GM19193 (cell line): ENCODE data around the gene MTIF3.

Source experiments
- POLR2A ChIP-seq: IDR thresholded peaks from 4 replicates; pipeline ENCODE4 v1.6.1; 2011; ENCODE audit not compliant: insufficient read depth, insufficient read length; ENCODE audit errors: extremely low read depth

Gene MTIF3

DNA sequence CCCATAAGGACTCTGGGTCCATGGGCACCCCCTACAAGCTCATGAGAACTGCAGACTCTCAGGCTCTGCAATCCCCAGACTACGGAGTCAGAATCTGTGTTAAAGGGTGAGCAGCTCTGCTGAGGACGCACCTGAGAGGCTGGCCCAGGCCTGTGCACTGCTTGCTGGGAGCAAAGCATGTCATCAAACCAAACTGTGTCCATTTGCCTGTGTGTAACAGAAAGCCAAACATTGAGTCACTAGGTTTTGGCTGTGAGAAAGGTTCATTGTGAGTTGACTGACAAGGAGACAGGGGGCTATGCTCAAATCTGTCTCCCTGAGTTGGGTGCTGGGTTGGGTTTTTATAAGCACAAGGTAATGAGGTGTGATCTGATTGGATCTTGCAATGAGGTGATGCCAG, 22.1 kb upstream of the MTIF3 start:
- TF ChIP-seq POLR2A: no peak

DNA sequence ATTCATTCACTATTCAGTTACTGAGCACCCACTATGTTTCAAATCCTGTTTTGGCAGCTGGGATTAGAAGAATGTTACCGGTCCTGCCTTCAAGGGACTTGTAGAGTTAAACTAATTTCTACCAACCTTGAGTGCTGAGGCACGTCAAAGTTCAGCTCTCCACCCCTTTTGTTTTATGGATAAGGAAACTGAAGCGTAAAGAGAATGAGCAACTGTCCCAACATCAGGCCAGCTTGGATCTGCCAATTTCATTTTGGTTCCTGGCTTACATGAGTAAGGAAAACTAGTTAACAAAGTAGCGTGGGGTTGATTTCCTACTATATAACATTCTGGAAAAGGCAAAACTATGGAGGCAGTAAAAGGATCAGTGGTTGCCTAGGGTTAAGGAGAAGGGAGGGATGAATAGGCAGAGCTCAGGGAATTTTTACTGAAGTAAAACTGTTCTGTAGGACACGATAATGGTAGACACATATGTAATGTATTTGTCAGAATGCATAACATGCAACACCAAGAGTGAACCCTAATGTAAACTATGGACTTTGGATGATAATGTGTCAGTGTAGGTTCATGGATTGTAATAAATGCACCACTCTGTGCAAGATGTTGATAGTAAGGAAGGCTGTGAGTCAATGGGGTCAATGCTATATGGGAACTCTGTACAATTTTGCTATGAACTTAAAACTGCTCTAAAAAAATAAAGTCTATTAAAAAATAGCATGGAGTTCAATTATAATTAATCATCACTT, 19.9 kb upstream of the MTIF3 start:
- TF ChIP-seq POLR2A: no peak

DNA sequence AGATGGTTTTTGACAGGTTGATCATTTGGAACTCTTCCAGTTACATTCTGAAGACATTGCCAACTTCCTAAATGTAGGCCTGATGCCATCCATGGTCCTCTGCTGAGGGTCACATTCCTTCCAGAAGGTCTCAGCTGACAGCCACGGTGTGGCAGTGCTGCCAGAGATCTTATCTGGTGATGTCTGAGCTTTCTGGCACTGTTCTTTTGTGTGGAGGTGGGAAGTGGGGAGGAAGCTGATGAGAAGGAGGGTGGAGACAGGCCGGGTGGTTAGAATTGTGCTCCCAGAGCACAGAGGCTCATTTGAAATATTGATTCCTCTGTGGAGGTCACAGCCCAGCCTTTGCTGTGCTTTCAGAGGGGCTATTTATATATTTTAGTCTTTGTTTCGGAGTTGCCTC, 16.1 kb upstream of the MTIF3 start:
- TF ChIP-seq POLR2A: no peak

DNA sequence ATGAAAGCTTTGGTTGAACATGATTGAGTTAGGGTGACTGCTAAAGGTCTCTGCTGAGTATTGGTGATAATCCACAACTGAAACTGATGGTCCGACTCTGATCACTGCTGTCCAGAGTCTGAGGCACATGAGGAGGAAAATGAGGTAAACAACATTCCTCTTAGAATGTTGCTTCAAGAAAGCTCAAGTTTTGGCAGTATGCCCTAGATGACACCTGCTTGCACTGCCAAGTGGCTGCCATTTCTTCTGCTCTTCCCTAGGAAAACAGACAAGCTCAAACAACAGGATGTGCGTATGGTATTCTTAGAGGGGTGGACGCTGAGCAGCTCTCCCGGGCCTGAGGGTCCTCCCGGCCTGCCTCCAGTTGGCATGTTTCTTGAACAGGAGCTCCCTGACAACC, 15.2 kb upstream of the MTIF3 start:
- no peak for TF ChIP-seq POLR2A

DNA sequence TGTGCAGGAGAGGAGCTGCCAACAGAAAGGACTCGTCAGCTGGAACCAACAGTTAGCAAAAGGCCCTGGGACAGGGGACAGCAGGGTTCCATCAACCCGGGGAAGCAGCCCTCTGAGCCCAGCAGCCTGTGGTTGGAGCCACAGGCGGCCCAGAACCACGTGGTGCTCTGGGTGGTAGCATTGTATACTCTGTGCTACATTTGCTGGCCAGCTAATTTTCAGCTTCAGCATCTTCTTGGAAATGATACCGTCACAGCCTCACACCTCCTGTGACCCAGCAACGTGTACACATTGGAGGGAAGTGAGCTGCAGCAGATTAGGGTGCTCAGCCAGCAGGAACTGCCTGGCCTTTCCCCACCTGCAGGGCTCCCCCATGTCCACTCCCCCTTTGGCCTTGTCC, 13.1 kb upstream of the MTIF3 start:
- TF ChIP-seq POLR2A: no peak

DNA sequence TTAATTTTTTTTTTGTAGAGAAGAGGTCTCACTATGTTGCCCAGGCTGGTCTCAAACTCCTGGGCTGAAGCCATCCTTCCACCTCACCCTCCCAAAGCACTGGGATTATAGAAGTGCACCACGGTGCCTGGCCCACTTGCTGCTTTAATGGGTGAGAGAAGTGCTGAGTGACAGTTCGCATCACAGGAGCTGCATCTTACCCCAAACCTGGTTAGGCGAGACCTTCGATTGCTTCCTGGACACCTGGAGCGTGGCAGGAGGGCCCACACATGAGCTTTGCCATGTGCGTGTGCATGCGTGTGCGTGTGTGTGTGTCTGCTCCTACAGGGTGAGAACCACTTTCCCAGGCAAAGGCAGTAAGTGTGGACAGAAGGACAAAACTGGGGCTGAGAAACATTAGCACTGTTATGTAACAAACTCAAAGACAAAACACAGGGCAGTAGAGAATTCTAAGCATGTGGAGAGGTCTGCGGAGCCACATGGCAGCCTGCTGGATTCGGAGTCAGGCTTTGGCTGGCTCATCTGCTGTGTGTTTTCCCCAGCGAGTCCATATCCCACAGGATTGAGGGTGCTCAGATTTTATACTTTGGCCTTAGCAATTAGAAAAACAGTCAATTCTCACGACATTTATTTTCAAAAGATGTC, 11.7 kb upstream of the MTIF3 start:
- no peak for TF ChIP-seq POLR2A

DNA sequence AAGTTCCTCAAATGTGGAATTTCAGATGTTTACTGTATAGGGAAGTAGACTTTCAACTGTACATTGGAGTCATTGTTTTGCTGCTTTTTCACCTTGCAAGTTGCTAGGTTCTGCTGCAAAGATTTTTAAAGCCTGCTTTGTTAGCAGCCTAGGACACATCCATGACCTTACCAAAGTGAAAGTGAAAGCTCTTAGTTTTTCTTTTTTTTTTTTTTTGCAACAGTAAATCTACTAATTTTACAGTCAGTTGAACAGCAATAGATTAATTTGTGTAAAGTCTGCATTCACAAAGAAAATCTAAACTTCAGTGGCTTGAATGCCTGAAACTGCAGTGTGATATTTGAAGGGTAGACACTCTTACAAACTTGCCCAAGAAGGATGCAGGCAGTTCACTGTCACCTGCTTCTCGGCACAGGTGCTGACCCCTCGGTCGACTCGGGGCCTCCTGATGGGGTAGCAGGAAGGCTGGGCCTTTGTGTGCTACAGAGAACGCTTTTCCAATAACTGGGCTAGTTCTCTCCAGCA, 5.0 kb upstream of the MTIF3 start:
- TF ChIP-seq POLR2A: no peak

DNA sequence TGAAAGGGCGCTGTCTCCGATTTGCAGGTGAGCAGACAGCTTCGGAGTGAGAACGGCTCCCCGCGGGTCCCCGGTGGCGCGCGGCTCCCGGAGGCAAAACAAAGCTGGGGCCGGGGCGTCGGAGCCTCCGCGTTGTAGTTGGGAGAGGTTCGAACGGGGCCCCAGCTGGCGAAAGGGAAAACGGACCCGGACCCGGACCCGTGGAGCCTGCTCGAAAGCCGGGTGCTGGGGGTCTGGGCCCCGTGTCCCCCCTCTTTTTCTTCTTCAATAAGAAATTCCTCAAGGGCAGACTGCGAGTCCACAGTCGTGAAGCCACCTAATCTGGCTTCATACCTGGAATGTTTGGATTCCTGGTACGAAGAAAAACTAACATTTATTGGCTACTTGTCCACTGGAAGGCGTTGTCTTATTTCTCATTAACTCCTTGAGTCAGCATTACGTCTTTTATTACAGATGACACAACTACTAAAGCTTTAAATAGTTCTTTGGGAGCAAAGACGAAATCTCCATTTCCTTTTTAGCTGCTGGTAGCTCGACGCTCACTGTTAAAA, 632 bp upstream of the MTIF3 start:
- TF ChIP-seq POLR2A: no peak

DNA sequence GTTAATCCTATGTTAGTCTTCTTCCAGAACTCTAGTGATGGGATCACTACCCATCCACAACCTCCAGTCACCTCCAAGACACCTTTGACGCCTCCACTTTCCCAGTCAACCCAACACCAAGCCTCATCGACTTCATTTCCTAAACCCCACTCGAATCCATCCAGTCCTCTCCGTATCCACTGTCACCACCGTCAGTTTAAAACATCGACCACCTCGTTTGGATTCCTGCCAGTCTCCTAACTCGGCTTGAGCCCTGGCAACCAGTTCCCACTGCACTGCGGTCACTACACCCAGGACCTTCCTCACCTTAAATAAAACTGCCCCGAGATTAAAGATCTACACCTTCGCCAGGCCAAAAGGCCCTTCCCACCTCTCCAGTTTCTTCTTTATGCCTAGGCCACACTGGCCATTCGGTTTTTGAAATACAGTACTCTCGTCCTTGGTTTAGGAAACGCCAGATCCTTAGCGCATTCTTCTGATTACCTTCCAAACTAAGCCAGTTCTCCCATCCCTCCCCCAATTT, 1.2 kb downstream of the MTIF3 start:
- TF ChIP-seq POLR2A: no peak

DNA sequence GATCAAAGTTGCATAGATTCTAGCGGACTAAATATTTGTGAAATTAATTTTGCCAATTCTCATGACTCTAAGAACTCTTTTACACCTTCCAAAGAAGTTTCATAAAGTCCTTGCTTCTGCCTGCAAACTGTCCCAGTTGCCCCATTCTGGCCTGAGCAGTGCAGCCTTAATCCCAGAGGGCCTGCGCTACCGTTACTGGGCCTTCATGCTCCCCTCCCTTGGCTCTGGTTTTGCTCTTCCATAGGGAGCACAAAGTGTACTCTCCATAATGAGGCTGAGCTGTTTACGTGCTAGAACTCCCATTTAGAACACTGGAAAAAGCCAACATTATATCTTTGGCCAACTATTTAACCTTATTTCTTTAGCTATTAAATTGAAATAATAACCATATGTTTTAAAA, 2.1 kb downstream of the MTIF3 start:
- no peak for TF ChIP-seq POLR2A

DNA sequence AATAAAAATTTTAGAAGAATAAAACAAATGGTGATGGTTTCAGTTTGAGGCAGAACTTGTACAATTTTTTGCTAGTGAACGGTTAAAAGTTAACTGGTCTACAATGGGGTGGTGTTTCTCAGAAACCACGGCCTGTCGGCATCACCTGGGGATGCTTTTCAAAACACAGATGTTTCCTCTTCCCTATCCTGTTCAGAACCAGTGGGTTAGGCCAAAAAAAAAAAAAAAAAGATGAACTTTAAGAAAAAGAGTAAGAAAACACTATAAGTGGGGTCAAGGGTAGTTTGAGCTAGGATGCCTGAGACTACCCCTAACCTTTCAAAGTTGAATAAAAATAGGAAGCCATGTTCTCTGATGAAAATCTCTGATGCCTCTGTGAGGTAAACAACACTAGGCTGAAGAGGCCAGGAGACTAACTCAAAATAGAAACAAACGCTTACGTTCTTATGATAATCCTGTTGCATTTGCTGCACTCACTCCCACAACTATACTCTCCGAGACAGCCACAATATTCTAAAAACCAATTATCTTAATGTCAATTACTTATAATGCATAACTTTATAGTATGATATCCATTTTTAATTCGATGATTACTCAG, 3.3 kb downstream of the MTIF3 start:
- TF ChIP-seq POLR2A: no peak

DNA sequence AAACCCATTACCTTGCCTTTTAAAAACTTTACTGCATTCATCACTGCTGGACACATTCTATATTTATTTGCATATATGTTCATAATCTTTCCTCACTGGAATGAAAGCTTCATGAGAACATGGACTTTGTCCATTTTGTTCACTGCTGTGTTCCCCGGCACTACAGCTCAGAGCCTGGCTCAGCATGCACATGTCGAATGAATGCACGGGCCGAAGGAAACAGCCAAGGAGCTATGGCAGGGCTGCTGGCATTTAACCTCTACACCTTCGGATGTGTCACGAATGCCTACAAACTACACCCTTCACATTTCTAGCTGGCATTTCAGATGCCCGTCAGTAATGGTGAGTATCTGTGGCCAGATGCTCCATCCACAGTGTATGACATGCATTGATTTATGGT, 7.6 kb downstream of the MTIF3 start:
- TF ChIP-seq POLR2A: no peak

DNA sequence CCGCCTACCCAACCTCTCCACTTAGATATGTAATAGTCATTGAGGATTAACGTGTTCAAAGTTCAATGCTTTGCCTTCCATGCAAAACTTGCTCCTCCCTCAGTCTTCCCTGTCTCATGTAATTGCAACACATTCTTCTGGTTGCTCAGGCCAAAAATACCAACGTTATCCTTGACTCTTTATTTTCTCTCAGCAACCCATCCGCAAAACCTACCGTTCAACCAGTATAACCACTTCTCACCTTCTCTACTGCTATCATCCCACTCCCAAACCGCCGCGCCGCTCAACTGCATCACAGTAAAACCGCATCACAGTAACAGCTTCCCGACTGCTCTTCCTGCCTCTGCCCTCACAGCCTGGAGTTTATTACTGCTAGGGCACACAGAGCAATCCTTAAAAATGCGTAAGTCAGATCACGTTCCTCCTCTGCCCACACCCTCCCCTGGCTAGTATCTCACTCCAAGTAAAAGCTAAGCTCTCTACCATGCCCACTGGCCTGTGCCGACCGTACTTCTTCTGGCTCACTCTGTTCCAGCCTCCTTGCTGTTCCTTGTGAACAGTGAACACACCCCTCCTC, 8.2 kb downstream of the MTIF3 start:
- no peak for TF ChIP-seq POLR2A

DNA sequence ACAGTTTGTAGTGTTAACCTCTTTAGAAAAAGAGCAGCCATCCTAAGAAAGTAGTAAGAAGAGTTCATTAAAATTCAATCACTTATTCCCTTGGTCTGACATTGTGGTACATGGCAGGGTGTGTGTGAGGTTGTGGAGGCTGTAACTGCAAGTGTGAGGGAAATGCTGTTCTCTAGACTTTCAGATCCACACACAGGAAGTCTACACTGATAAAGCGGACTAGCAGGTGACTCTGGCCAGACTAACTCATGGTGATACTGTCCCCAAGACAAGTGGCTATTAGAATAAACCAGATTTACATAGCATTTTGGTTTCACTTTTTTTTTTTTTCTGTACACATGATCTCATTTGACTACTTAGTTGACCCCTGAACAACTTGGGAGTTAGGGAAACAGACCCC, 10.0 kb downstream of the MTIF3 start:
- no peak for TF ChIP-seq POLR2A

DNA sequence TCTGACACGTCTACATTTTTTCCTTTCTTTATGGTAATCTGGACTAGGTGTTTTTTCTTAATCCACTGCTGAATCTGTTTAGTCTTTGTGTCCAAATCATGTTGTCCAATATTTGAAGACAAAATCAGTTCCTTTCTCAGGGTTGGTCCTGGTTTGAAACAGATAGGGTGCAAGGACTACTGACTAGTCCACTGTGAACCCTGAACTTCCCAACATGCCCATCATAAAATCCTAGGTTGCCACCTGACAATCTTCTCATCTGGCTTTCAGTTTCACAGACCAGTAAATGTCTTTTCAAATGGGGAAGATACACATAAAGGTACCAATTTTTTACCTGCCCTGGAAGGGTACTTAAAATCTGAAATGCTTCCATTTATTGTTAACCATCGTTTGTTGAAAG, 13.2 kb downstream of the MTIF3 start:
- TF ChIP-seq POLR2A: no peak

DNA sequence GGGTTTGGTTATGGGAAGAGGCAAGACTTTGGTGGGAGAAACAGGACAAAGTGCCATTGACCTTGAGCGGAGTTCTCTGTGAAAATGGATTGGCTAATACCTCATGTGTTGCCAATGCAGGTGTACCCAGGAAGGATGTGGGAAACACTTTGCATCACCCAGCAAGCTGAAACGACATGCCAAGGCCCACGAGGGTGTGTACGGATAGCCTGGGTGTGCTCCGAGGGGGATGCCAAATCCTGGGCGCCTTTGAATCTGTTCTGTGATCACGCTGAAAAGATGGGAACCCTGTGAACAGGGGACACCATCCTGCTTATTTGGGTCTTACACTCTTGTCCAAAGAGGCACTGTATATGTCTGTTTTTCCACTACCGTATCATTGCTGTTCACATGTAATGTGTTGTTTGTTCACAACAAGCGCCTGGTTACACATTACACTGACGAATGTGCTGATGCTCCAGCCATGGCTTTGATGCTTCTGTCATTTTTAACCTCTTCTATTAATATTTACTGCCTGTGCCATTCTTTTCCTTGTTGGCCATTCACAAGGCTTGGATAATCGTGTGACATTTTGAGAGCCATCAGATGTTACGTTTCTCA, 17.7 kb downstream of the MTIF3 start:
- TF ChIP-seq POLR2A: no peak

DNA sequence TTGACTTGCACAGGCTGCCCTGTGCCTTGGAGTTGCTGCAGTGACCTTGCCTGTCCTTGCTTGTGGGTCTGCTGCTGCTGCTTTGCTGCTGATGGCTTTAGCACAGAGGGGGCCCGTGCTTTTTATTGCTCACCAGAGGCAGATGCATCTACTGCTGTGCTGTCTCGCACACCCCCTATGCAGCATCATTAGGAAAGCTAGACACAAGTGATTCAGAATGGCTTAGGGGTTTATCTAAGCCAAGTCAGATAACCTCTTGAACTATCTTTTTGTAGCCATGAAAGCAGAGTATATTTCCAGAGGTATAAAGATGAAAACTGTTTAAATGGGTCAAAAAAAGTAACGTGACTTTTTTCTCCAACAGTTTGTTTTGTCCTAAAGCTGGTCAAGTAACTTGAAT, 18.2 kb downstream of the MTIF3 start:
- TF ChIP-seq POLR2A: no peak
